ENCODE results near the gene MCCC2. TPM values are rescaled to one million over a fixed set of nuclear protein-coding genes. Genes with fewer than 3 reads are reported as not detected.
A peak's percentile ranks its signal among the peaks of the same experiment; 100 is the strongest.

Gene MCCC2
- total RNA-seq, 1 experiment from 2014 or later = 47.2 TPM

DNA sequence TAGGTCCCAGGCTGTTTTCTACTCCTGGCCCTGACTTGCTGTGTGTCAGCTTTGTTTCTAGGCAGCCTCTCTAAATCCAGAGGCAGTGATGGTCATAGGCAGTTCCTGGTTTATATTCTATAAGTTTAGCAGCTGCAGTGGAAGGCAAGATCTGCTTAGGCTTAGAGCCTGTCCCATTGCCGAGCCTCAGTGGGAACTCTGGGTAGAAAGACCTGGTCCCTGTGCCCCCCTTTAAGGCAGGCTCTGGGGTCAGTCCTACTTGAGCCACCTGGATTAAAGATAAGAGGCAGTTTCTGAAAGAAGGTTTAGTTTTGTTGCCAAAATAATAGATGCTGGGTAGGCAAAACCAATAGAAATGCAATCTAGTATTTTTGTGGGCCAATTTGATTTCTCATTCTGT lies 13.6 kb downstream of the MCCC2 start:
- Histone ChIP-seq H3K9ac (ENCODE audit: low read length) (peak overlapping the region; percentile 43), H3K4me3 (replicated peaks in 1 of 2; ENCODE audit: low read depth in 1 of 2, low read length in 2 of 2) (peak overlapping the region; percentile 15 to 41)

More for the DNA sequence above, 13.6 kb downstream of the MCCC2 start:
- H2AFZ ChIP-seq (ENCODE audit: low read depth, low read length, poor library complexity, severe bottlenecking) = no peak overlapping the region
- intact Hi-C loops (cut with micrococcal nuclease) = no loop called here
- no peaks in the 10 kb centered on the region for H3K79me2 ChIP-seq (ENCODE audit: insufficient read depth, low read length)
- no peaks in the 10 kb centered on the region for H3K9me2 ChIP-seq (ENCODE audit: insufficient read depth)
- ChIA-PET RAD21 (ENCODE audit: low non-redundant PET in 1 of 2, low total read pairs in 2 of 2, uncharacterized antibody in 2 of 2, unreplicated experiment in 2 of 2) (interaction anchor here in 1 of 2 experiments (0.9 kb wide), 1 partner anchor 177 kb away, joined by 3 read pairs; no protein-coding TSS in a partner anchor), CTCF (interaction anchor here (0.7 to 1.8 kb wide), 10 partner anchors 8 to 155 kb away, joined by 3 to 20 read pairs (median 4); partner anchors contain the start of gene MCCC2), POLR2A (interaction anchor here (0.6 to 0.9 kb wide), 3 partner anchors 9 to 691 kb away, joined by 3 read pairs; no protein-coding TSS in a partner anchor)
- H3K36me3 ChIP-seq (ENCODE audit: control insufficient read depth in 1 of 2, insufficient read depth in 2 of 2, low read length in 2 of 2) = peaks cover 5 to 13% of the 10 kb centered on the region in 2 experiments; a peak in 2 of 4 replicates
- H3K27ac ChIP-seq (ENCODE audit: low read depth, low read length) = peak overlapping the region; percentile 76
- no peaks in the 10 kb centered on the region for H3K27me3 ChIP-seq (ENCODE audit: insufficient read depth, low read length)
- peak overlapping the region; percentile 78 for H3K4me2 ChIP-seq (ENCODE audit: low read length)
- H4K20me1 ChIP-seq (ENCODE audit: insufficient read depth) = no peaks in the 10 kb centered on the region
- DNase-seq (ENCODE audit: low read depth, low spot score) = no peak
- ATAC-seq = no peak
- H3K9me3 ChIP-seq (ENCODE audit: control insufficient read depth in 1 of 2, insufficient read depth in 1 of 2, low read depth in 1 of 2, low read length in 2 of 2) = no peaks in the 10 kb centered on the region
- no TSS peak for BruUV-seq (replicated peaks)
- TF ChIP-seq POLR2A (IDR thresholded peaks at IDR 0.05; ENCODE audit: borderline replicate concordance, extremely low read depth, insufficient read depth, insufficient read length) = no peak
- TF ChIP-seq ELF1 (IDR thresholded peaks at IDR 0.05; ENCODE audit: borderline replicate concordance, low read depth) = no peak
- TF ChIP-seq, protein P1, sequence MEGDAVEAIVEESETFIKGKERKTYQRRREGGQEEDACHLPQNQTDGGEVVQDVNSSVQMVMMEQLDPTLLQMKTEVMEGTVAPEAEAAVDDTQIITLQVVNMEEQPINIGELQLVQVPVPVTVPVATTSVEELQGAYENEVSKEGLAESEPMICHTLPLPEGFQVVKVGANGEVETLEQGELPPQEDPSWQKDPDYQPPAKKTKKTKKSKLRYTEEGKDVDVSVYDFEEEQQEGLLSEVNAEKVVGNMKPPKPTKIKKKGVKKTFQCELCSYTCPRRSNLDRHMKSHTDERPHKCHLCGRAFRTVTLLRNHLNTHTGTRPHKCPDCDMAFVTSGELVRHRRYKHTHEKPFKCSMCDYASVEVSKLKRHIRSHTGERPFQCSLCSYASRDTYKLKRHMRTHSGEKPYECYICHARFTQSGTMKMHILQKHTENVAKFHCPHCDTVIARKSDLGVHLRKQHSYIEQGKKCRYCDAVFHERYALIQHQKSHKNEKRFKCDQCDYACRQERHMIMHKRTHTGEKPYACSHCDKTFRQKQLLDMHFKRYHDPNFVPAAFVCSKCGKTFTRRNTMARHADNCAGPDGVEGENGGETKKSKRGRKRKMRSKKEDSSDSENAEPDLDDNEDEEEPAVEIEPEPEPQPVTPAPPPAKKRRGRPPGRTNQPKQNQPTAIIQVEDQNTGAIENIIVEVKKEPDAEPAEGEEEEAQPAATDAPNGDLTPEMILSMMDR (IDR thresholded peaks at IDR 0.05 in 2 of 3, conservative IDR thresholded peaks at IDR 0.05 in 1 of 3; ENCODE audit: borderline replicate concordance in 1 of 3, insufficient read depth in 1 of 3, low read depth in 2 of 3, low read length in 2 of 3) = no peak
- peaks cover 32 to 38% of the 10 kb centered on the region in 2 experiments for H3K4me1 ChIP-seq (ENCODE audit: control insufficient read depth in 1 of 2, insufficient read depth in 2 of 2, low read length in 2 of 2)

Measured in HCT116 (cell line).